Nephron progenitor cell (in vitro differentiated cells): ENCODE data around the gene TCEAL9.

Experiments used
- DNase-seq: peaks from one replicate; pipeline ENCODE4 v3.0.0; 2021
- H3K27ac Mint-ChIP-seq: 2 replicates; pipeline ENCODE4 v1.8.0; 2021; ENCODE audit warnings: mild to moderate bottlenecking, moderate library complexity, mixed read lengths
- H3K27me3 Mint-ChIP-seq: 2 replicates; pipeline ENCODE4 v1.8.0; 2021; ENCODE audit warnings: mild to moderate bottlenecking, low read depth, mixed read lengths; ENCODE audit not compliant: poor library complexity
- H3K36me3 Mint-ChIP-seq: 2 replicates; pipeline ENCODE4 v1.8.0; 2021; ENCODE audit warnings: low read depth, mixed read lengths
- H3K4me1 Mint-ChIP-seq: 2 replicates; pipeline ENCODE4 v1.8.0; 2021; ENCODE audit warnings: mixed read lengths
- H3K4me3 Mint-ChIP-seq: 2 replicates; pipeline ENCODE4 v1.8.0; 2021; ENCODE audit warnings: mild to moderate bottlenecking, moderate library complexity, mixed read lengths
- H3K9me3 Mint-ChIP-seq: 2 replicates; pipeline ENCODE4 v1.8.0; 2021; ENCODE audit warnings: mild to moderate bottlenecking, moderate library complexity, mixed read lengths
- TF ChIP-seq, protein P1 (sequence below): fragments of 200-600 bp; sonication (generic); IDR thresholded peaks from 2 replicates; pipeline ENCODE4 v1.5.0; 2021; ENCODE audit warnings: antibody characterized with exemption

The TCEAL9 gene

GRCh38 chrX:103400931-103401330 is 44.6 kb downstream of the TCEAL9 start:
- peak; percentile 20 for DNase-seq
- H3K36me3 Mint-ChIP-seq = no peaks in the 10 kb centered on the region
- H3K27ac Mint-ChIP-seq = peak overlapping the region; percentile 21
- TF ChIP-seq, protein P1, sequence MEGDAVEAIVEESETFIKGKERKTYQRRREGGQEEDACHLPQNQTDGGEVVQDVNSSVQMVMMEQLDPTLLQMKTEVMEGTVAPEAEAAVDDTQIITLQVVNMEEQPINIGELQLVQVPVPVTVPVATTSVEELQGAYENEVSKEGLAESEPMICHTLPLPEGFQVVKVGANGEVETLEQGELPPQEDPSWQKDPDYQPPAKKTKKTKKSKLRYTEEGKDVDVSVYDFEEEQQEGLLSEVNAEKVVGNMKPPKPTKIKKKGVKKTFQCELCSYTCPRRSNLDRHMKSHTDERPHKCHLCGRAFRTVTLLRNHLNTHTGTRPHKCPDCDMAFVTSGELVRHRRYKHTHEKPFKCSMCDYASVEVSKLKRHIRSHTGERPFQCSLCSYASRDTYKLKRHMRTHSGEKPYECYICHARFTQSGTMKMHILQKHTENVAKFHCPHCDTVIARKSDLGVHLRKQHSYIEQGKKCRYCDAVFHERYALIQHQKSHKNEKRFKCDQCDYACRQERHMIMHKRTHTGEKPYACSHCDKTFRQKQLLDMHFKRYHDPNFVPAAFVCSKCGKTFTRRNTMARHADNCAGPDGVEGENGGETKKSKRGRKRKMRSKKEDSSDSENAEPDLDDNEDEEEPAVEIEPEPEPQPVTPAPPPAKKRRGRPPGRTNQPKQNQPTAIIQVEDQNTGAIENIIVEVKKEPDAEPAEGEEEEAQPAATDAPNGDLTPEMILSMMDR = no peak
- H3K9me3 Mint-ChIP-seq = peaks cover 23% of the 10 kb centered on the region
- peaks cover 77% of the 10 kb centered on the region for H3K4me1 Mint-ChIP-seq
- no peak overlapping the region for H3K4me3 Mint-ChIP-seq
- peaks cover 13% of the 10 kb centered on the region for H3K27me3 Mint-ChIP-seq

- H3K27me3 Mint-ChIP-seq = peaks cover 13% of the 10 kb centered on the region
- H3K36me3 Mint-ChIP-seq = peaks cover 2% of the 10 kb centered on the region
- DNase-seq = peak; percentile 59
- H3K9me3 Mint-ChIP-seq = peaks cover 16% of the 10 kb centered on the region
- H3K4me1 Mint-ChIP-seq = peaks cover 63% of the 10 kb centered on the region
- TF ChIP-seq, protein P1 = no peak
- H3K27ac Mint-ChIP-seq = peak overlapping the region; percentile 89
- peak overlapping the region; percentile 93 for H3K4me3 Mint-ChIP-seq
Observed at GRCh38 chrX:103404231-103405008, 48.1 kb downstream of the TCEAL9 start.

- Mint-ChIP-seq H3K4me1 (peaks cover 63% of the 10 kb centered on the region), H3K27ac (no peak overlapping the region), H3K36me3 (peaks cover 6% of the 10 kb centered on the region), H3K9me3 (peaks cover 19% of the 10 kb centered on the region), H3K4me3 (peak overlapping the region; percentile 93), H3K27me3 (peaks cover 13% of the 10 kb centered on the region)
- no peak for DNase-seq
- TF ChIP-seq, protein P1 = no peak
Observed at GRCh38 chrX:103405009-103405333, 48.7 kb downstream of the TCEAL9 start.

GRCh38 chrX:103406256-103406655 is 50.0 kb downstream of the TCEAL9 start:
- peaks cover 13% of the 10 kb centered on the region for H3K27me3 Mint-ChIP-seq
- TF ChIP-seq, protein P1 = no peak

GRCh38 chrX:103407776-103408175 is 51.5 kb downstream of the TCEAL9 start:
- peaks cover 22% of the 10 kb centered on the region for H3K36me3 Mint-ChIP-seq
- DNase-seq = no peak

More at GRCh38 chrX:103406256-103406655, 50.0 kb downstream of the TCEAL9 start:
- no peak overlapping the region for H3K27ac Mint-ChIP-seq
- peak overlapping the region; percentile 93 for H3K4me3 Mint-ChIP-seq
- peaks cover 51% of the 10 kb centered on the region for H3K4me1 Mint-ChIP-seq
- peaks cover 14% of the 10 kb centered on the region for H3K36me3 Mint-ChIP-seq
- H3K9me3 Mint-ChIP-seq = peaks cover 24% of the 10 kb centered on the region
- no peak for DNase-seq

More at GRCh38 chrX:103407776-103408175, 51.5 kb downstream of the TCEAL9 start:
- peaks cover 41% of the 10 kb centered on the region for H3K4me1 Mint-ChIP-seq
- no peak overlapping the region for H3K4me3 Mint-ChIP-seq
- H3K27ac Mint-ChIP-seq = no peak overlapping the region
- peaks cover 10% of the 10 kb centered on the region for H3K27me3 Mint-ChIP-seq
- H3K9me3 Mint-ChIP-seq = peaks cover 30% of the 10 kb centered on the region
- TF ChIP-seq, protein P1 = no peak
